NCI-H1417 (cell line): ENCODE data around the gene NFATC2.
A peak's percentile ranks its signal among the peaks of the same experiment; 100 is the strongest.

Experiments used
- DNase-seq, 3 experiments: peaks; one replicate each; lab custom pipeline; 2025; lab: John Stamatoyannopoulos, UW

NFATC2 gene

GRCh38 chr20:51413857-51414256, 128.7 kb downstream of the NFATC2 start:
- no peak for DNase-seq

- no peak for DNase-seq
Observed at GRCh38 chr20:51412951-51413481, 129.5 kb downstream of the NFATC2 start.

- no peak for DNase-seq
Observed at GRCh38 chr20:51412333-51412871, 130.1 kb downstream of the NFATC2 start.

GRCh38 chr20:51411870-51412269, 130.6 kb downstream of the NFATC2 start:
- no peak for DNase-seq

GRCh38 chr20:51410586-51411325, 131.8 kb downstream of the NFATC2 start:
- peak in 1 of 3 experiments; percentile 38 for DNase-seq

- peak in 1 of 3 experiments; percentile 16 for DNase-seq
Observed at GRCh38 chr20:51409192-51409880, 133.2 kb downstream of the NFATC2 start.

DNA sequence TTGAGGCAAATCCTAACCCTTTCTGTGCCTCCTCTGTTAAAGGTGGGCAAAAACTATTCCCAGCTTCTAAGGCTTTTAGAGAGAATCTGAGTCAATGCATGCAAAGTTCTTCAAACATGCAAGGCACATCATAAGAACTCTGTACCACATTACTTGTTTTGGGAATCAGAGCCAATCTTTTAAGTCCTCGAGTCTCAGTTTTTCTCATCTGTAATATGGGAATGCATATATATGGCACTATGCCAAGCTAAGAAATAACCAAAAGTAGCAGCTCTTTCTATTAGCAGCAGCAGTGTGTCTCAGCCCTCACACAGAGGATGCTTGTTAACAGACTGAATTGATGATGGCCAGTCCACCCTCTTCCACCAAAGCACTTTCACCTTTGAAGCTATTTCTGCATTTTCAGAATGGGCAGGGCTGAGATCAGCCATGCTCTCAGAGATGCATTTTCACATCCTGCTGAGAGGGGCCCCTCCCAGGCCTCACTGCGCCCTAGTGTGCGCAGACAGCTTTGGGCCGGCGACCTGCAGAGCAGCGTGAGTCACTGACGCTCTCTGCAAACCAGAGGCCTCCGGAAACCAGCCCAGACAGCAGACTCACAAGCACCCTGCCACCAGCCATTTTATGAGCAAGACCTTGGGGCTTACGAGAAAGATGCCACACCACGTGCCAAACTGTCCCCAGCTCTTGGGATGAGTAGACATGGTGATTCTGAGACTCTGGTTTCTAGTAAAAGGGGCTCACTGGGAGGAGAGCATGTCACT, 138.0 kb downstream of the NFATC2 start:
- no peak for DNase-seq

DNA sequence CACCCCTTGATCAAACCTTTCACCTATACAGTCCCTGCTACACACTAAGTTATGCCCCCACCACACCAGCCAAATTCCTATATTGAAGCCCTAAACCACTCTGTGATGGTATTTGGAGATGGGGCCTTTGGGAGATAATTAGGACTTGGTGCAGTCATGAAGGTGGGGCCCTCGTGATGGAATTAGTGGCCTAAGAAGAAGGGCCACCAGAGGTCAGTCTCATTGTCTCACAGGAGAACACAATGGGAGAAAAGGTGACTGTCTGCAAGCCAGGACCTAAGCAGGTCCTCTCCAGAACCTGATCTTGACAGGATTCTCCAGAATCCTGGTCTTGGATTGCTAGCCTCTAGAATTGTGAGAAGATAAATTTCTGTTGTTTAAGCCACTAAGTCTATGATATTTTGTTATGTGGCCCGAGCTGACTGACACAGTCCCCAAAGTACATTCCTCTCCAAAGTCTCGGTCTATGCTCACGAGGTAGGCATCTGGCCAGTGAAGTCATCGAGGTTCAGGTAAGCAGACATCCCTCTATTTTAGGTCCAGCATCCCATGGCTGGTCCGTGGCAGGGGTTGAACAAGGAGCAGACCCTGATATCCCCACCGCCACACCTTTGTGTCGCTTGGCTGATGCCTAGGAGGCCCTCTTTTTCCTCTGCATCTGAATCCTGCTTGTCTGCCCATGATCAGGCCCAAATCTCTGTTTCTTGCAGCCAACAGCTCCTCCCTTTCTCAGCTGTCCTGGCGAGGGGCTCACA, 138.9 kb downstream of the NFATC2 start:
- no peak for DNase-seq

GRCh38 chr20:51402201-51402600, 140.3 kb downstream of the NFATC2 start:
- DNase-seq = no peak

DNA sequence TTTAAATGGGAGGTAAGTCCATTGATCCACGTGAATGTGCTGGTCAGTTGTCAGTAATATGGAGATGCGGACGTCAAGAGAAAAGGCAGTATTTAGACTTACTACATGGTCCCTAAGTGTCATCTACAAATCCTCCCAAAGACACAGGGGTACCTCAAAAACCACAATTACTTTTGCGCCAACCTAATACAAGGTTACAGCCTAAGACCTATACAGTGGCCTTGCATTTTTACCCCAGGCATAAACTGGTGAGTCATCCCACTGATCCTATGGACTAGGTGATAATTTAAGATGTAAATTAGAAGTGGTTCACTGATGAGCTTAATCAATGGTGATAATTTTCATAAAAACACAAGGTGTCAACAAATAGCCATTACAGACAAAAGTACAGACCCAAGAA, 141.0 kb downstream of the NFATC2 start:
- no peak for DNase-seq

- DNase-seq = no peak
Observed at GRCh38 chr20:51400051-51400926, 142.2 kb downstream of the NFATC2 start.

DNA sequence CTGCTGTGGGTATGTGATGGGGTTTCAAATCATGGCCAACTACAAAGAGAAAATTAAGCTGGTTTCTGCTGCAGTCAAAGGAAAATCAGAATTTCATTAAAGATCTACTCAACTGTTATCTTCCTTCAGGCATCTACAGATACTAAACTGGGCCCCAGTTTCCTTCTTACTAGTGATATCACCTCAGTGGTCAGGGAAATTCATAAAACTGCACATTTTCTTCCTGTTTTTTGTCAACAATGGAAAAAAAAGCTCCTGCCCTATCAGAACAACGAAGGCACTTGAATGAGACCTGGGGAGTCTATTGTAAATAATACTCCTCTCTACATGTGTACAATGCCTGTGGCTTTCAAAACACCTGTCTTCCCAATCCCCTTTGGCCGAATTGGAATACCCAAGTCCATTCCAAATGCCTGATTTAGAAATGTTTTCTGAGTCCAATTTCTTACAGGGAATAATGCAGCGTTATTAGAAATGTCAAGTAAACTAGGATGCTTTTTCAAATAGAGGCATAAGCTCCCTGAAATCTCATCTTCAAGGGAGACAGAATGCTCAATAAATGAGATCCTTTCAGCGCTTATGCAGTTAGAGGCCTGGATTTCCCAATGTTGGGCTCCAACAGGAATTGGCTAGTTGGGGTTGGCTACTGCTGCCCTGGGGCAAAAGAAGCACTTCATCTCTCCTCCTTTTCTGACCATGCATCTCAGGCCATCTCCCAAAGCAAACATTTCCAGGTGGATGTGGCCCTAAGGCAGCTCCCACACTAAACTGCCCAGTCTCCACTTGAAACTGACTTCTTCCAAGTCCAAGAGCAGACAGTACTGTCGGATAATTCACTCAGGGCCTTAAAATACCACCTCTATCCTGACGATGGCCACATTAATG, 143.3 kb downstream of the NFATC2 start:
- peak; percentile 46 to 78 (median 49) for DNase-seq

DNA sequence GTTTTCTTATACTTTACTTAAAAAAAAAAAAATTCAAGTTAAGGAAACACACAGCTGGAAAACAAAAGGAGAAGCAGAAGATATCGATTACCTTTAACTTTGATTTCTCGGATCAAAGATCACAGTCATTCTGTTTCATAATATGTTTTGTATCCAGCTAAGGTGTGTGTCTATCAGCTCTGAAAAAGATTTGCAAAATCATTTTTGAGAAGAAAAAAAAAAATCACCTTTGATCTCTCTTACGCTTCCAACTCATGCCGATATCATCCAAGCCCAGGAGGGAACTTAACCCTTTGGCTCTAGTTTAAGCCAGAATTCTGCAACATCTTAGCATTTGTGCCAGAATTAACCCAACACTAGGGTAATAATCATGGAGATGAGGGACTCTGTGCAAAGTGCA, 144.0 kb downstream of the NFATC2 start:
- DNase-seq = no peak

DNA sequence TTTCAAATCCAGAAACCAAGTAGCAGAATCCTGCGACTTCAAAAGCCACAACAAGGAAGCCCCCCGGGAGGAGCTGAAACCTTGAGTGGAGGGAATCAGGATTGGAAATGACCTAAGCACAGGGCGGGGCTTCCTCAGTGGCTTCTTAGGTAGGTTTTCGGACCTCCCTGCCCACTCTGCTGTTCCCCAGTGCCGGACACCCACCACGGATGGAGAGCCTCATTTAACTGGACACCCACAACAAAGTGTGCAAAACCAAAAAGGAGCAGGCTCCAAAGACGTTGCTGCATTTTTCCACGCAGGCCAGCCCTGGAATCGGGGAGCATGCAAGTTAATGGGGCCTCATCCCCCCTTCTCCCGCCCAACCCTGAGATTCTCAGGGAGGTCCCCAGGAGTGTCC, 144.4 kb downstream of the NFATC2 start:
- DNase-seq = no peak

GRCh38 chr20:51397137-51397536, 145.4 kb downstream of the NFATC2 start:
- no peak for DNase-seq

DNA sequence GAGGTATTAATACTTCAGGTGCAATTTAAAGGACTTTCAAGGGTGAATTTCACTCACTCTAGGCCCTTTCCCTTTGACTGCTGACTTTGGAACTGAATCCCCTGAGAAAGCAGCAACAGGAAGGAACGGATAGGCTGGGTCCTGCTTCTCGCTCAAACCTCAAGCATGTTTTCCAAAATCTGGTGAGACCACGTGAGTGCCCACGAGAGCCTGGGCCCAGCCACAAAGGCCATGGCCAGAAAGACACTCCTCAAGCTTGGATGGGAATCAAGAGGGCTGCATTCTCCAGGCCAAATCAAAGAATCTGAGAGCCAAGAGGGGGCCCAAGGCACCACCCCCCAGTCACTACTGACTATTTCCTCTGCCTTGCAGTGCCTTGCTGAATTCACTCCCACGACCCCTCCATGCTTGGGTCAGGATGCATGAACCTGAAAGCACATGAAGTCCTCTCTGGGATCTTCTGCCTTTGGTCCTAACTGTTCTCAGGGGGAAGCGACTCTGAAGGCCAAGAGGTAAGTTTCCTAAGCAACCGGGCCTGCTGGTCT, 146.1 kb downstream of the NFATC2 start:
- DNase-seq = no peak

GRCh38 chr20:51394706-51395105, 147.8 kb downstream of the NFATC2 start:
- DNase-seq = no peak

DNA sequence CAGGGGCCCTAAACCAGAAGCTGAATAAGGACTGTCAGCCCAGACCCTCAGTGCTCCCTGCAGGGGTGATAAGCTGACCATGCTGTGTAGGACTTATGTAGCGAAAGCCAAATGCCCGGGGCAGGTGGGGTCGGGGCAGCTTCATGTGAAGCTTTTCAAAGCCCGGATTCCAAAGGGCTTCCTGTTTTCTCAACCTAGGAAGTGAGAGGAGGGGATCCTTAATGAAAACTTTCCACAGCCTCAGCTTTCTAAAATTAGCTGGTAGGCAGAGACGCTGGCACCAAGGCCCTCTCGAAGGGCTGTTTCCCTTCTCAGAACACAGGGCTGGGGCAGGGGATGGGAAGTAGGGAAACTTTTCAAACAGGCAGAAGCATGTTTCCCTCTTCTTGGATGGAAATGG, 148.9 kb downstream of the NFATC2 start:
- DNase-seq = no peak

GRCh38 chr20:51392614-51393186, 149.8 kb downstream of the NFATC2 start:
- DNase-seq = no peak
